ENCODE data around the gene WNK1.
A peak's percentile ranks its signal among the peaks of the same experiment; 100 is the strongest.
"Not testable (repeated sequence)": the region's sequence is repeated elsewhere in the genome, so short reads cannot be mapped to it uniquely, and the experiment has no call there.

The WNK1 gene

DNA sequence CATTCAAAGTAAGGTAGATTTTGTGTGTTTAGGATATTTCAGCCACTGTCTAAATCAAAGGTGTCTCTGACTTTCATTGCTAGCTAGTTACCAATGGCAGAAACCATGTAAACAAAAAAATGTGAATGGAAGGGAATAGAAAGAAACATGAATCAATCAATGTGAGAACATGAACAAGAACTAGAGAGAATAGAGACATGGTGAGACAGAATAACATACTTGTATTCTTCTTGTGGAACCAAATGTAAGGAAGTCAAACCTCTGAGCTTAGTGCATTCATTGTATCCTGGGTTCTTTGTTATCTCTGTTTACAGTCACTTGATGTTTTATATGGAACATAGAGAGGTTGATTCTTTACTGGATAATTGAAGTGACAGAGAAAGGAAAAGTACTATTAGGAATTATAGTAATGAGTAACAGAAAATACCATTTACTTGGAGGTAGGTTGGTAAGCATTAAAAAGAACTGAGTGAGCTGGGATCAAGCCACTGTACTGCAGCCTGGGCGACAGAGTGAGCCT, 2.6 kb upstream of the WNK1 start:
- no peak for DNase-seq

DNA sequence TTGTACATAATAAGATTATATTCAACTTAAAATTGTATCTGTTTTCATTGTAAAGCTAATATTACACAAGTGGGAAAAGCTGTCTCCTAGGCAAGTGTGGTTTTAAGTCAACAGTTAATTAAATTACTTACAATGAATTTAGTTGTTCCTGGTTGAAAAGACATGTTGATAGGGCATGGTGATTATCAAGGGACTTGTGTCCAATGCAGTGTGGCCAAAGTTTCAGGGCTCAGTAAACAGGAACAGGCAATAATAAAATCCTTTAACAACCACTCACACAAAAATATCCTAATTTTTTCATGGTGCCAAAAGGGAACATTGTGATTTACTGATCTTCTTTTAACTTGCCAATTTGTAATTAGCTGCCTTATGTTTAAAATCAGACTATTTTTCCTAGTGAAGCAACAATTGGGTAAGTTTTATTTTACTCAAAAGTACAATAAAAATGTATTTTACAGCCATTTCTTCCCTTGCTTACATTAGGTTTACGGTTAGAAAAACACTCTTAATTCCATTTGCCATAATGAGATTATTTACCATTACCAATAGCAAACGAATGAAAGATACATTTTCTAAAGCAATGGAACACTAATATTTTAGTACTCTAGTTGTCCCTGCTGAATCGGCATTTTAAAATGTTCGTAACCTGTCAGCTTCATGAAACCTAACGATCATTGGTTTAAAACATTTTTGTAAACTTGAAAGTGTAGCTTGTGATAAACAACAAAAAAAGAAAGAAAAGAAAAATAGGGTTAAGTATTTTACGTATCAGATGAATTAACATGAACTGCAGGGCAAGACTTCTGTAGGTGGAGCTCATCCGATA, 1.8 kb upstream of the WNK1 start:
- DNase-seq = no peak

DNA sequence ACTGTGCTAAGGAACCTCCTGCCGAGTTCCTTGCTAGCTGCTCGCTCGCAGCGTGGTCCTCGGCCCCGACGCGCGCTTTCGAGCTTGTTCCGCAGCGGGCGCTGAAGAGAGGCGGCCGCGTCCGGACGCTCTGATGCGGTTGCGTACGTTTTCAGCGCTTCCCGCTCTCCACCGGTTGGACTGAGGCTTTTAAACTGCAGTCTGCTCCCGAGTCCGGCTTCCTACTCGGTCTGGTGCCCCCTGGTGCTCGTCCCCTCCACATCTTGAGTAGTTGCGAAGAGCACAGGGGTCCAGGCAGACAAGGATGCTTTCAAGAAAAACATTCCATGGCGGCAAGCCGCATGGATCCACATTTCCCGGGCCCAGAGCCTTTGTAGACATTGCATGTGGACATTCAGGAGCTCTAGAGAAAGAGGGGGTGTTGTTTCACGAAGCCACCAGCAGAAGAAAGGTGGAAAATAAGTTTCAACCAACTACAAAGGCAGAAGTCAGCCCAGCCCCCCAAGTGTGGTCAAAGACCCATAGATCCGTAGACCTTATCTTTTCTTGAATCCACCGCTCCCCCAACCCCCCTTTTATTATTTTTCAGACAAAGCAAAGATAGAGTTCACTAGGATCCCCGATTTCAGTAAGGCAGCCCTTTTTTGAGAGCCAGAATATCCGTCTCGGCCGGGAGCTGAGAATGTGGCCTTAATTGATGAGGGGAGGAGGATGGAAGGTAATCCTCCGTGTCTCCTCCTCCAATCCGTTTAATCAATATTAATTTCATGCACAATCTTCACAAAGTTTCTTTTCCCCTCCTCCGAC, 984 bp upstream of the WNK1 start:
- peak; percentile 74 for DNase-seq

DNA sequence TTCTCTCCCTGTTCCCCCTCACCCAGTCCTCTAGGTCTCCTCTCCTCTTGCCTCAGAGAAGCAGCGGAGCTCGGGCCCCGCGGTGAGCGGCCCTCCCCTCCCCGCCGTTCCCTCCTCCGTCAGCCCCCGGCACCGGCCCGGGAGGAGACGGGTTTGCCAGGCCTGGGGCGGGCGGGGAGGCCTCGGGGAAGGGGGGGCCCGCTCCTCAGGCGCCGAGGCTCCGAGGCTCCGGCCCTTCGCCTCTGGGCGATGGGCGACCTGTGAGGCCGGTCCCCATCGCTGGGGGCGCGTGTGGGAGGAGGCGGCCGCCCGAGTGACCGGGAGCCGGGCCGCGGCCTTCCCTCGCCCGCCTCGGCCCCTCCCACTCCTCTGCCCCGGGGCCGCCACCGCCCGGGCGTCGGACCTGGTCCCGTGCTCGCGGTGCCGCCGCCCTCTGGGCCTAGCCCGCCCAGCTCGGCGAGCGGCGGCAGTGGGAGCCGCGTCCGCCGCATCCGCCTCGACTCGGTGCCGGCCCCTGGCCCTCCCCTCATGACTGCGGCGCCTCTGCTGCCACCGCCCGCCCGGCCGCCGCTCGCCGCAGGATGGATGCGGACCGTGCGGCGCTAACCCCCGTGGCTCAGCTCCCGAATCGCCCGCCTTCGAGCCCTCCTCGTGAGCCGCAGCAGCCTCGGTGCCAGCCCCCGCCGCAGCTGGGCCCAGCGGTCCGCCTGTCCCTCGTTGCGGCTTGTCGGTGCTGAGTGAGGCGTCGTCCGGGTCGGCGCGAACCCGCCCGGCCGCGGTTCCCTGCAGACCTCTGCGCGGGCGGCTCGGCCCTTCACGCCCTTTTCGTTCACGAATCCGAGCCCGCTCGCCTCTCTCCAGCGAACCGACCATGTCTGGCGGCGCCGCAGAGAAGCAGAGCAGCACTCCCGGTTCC, 574 bp downstream of the WNK1 start:
- peak; percentile 9 to 15 for DNase-seq

DNA sequence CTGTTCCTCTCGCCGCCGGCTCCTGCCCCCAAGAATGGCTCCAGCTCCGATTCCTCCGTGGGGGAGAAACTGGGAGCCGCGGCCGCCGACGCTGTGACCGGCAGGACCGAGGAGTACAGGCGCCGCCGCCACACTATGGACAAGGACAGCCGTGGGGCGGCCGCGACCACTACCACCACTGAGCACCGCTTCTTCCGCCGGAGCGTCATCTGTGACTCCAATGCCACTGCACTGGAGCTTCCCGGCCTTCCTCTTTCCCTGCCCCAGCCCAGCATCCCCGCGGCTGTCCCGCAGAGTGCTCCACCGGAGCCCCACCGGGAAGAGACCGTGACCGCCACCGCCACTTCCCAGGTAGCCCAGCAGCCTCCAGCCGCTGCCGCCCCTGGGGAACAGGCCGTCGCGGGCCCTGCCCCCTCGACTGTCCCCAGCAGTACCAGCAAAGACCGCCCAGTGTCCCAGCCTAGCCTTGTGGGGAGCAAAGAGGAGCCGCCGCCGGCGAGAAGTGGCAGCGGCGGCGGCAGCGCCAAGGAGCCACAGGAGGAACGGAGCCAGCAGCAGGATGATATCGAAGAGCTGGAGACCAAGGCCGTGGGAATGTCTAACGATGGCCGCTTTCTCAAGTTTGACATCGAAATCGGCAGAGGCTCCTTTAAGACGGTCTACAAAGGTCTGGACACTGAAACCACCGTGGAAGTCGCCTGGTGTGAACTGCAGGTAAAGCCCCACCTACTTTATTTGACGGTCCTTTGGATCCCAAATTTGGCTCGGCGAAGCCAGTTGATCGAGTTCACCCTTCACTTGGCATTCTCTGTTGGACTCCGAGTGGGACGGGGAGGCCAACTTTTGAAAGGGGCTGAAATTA, 1.5 kb downstream of the WNK1 start:
- DNase-seq = peak; percentile 15 to 22

DNA sequence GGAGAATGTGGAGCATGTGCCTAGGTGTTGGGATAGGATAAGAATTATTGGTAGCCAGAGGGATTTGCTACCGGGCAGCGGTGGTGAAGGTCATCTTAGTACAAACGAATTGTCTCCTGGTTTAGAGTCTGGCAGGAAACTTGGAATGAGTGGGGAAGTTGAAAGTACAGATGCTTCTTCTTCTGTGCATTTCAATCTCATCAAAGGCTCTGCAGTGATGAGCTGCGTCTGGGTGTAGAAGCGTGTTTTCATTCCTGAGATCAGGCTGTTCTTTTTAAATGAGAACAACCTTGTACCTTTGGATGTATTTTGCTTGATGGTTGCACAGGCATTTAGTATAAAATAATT, 2.1 kb downstream of the WNK1 start:
- DNase-seq = no peak

DNA sequence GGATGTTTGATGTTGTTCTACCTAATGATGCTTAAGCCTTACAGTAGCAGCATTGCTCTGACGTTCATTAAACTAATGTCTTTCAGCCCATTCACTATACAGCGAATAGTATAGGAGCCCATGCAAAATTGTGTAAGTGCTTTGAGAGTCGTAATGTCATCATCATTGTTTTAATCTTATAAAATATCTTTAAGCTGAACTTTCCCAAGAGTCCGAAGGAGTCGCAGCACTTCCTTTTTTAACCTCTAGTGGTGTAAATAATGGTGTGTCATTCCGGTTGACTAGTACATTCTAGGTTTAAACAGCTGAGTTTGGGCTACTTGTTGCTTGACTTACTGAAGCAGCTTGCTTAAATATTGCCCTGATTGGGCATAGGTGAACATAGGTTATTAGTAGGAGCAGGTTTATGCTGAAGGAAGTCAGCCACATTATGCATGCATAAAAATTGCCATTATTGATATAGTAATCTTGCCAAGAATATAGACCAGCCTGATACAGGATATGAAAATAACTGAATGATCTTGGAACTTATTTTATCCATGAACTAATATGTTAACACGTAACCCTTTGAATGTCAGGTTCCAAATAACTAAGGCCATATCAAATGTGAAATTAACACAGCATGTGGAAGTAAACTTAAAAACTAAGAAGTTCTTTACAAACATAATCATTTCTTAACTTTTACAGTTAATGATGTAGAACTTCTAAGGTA, 2.6 kb downstream of the WNK1 start:
- no peak for DNase-seq

DNA sequence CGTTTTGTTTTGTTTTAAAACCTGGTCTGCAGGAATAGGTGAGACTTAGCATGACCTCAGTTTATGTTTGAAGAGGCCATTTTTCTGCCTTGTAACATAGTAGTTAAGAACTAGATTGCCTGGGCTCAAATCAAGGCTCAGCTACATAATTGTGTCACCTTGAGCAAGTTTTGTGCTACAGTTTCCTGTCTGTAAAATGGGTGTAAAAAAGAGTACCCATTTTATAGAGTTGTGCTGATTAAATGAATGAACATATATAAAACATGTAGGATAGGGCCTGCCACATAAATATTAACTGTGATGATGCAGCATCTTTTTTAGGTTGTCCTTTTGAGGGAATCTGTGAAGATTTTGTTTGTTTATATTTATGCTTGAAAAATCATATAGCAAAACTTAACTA, 7.2 kb downstream of the WNK1 start:
- no peak for DNase-seq

DNA sequence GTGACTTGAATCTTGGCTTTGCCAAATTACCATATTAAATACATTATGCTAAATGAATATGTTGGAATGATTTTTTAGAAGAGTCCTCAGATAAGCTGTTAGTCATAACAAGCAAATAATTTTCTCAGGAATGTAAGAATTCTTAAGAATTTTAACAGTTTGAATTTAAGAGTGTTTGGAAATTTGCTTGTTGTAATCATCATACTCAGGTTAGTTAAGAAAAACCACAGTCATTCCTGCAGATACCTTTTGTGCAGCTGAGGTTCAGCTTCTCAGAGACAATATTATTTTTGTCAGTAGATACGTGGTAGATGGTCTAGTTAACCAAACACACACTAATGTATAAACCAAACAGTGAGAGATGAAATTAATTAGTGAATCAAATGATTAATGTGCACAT, 8.9 kb downstream of the WNK1 start:
- no peak for DNase-seq

DNA sequence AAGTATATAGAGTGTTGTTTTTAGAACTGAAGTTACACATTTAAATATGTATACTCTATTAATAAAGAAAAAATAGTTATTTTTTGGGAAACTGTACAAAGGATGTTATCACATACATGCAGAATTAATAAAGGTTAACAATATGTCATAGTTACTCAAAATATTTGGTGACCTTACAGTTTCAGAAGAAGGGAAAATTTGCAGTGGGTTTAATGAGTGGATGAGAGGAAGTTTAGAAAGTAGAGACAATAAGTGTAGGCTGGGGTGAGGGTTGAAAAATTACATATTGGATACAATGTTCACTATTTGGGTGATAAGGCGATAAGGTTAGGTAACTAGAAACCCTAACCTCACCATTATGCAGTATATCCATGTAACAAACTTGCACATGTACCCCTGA, 13.5 kb downstream of the WNK1 start:
- DNase-seq = no peak

DNA sequence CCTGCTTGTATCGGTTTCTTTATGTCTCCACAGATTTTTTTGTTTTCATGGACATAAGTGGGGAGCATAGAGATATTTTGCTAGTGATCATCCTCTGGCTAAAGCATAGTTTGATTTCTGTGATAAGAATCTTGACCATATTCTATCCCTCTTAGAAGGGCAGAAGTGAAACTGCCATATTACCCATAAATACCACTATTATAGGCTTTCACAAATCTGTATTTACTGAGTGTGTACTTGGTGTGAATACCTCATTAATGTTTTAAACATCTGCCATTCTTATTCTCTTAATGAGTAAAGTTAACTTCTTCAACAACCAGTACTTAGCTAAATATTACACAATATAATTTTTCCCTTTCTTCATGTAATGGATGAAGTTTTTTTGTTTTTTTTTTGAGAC, 16.1 kb downstream of the WNK1 start:
- no peak for DNase-seq

DNA sequence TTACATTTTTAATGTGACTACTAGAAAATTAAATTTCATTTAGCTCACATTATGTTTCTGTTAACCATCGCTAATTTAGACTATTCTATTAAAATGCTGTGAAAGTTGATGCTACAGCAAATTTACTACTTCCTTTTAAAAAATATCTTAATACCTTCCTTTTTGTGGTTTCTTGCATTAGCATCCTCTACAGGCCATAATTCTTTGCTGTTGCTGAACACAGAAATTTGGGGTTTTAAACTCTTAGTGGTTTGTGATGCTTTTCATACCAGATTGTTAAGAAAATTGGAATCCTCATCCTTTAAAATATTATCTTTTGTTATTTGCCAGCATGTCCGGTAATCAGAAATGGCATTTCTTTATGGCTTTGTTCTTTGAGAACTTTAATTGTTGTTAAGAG, 18.1 kb downstream of the WNK1 start:
- no peak for DNase-seq

DNA sequence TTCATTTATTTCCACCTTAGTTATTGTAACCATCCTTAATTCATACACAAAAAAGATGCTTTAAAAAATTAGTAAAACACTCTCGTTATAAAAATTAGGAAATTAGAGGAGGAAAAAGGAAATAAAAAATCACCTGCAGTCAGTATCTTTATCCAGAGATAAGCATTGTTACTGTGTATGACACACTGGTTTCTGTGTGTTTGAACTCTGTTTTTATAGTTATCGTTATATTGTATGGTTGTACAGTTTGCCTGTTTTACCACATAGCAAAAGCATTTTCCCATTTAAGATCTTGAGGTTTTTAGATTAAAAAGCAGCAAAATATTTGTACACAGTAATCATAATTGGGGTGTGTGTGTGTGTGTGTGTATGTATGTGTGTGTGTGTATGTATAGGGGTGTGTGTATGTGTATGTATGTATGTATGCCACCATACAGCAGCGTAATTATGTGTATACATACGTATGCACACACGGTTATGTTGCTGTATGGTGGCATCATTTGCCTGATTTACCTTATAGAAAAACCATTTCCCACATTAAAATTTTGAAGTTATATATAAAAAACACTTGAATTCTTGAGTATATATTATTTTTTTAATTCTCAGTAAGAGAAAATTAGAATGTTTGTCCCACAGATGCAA, 19.8 kb downstream of the WNK1 start:
- no peak for DNase-seq

DNA sequence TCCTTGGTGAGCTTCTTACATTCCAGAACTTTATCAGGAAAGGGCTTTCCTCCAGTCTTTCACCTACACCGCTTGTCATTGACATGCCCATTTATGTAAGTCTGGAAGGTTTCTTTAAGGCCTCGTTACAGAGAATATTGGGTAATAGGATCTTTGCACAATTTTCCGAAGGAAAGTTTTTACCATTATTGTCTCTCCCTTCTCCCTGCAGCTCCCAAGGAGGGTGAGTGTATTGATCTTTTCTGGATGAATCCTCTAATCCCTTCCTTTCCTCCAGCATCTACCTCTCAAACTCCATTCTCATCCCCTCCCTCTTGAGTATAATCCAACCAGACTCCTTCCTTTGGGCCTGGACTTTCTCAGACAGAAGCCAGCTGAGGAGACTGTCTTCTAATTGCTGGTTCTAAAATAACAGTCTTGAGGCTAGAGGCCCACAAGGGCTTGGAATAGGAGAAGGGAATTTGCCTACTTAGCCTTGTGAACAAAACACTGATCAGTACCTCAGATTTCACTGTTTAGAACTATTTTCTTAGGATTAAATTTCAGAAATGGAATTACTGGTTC, 21.8 kb downstream of the WNK1 start:
- DNase-seq = no peak

DNA sequence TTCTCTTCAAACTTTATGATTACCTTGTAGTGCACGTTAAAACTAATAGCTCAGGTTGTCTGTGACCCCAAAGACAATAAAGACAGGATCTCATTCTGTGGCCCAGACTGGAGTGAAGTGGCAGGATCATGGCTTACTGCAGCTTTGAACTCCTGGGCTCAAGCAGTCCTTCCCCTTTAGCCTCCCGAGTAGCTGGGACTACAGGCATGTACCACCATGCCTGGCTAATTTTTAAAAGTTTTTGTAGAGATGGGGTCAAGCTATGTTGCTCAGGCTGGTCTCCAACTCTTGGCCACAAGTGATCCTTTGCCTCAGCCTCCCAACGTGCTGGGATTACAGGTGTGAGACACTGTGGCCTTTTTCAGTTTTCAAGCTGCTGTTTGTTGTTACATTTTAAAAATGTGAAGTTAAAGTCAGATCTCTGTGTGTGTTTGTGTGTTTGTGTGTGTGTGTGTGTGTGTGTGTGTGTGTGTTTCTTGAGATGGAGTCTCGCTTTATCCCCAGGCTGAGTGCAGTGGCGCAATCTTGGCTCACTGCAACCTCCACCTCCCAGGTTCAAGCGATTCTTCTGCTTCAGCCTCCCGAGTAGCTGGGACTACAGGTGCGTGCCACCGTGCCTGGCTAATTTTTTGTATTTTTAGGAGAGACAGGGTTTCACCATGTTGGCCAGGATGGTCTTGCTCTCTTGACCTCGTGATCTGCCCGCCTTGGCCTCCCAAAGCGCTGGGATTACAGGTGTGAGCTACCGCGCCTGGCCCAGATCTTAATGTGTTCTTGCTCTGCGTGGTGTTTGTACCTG, 23.8 kb downstream of the WNK1 start:
- DNase-seq = not testable (repeated sequence)

DNA sequence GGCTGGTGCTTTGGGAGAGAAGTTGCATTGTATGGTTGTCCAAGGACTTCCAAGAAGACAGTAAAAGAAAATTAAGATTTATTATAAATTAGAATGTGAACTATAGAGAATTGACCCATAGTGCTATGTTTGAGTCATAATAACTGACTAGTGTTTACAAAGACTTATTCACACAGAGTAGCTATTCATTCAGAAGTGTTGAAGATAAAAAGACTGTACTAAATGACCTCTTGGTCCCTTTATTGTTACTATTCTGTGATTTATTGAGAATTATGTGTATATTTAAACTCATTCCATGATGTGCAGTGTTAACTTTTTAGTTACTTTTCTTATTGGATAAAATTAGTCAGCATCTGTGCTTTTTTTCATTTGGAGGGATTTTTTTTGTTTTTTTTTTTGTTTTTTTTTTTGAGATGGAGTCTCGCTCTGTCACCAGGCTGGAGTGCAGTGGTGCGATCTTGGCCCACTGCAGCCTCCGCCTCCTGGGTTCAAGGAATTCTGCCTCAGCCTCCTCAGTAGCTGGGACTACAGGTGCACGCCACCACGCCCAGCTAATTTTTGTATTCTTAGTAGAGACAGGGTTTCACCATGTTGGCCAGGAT, 24.5 kb downstream of the WNK1 start:
- DNase-seq = not testable (repeated sequence)

DNA sequence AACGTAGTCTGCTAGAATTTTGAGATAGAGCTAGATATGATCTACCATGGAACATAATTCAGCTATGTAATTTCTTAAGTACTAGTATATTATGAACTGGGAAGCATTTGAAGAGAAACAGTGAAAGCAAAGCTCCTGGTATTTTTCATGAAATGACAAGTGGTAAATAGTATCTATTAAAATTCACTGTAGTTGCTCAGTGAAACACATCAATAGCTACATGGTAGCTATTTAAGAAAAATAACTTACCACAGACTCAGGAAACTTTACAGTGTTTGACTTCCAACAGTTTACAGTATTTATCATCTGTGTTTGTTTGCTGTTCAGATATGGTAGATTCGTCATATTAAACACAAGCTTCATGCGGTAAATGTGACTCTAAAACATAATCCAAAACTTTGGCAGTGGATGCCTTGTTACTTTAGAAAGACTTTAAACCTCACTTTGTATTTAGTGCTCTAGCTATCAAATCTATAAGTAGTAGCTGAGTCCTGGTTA, 25.2 kb downstream of the WNK1 start:
- DNase-seq = no peak

DNA sequence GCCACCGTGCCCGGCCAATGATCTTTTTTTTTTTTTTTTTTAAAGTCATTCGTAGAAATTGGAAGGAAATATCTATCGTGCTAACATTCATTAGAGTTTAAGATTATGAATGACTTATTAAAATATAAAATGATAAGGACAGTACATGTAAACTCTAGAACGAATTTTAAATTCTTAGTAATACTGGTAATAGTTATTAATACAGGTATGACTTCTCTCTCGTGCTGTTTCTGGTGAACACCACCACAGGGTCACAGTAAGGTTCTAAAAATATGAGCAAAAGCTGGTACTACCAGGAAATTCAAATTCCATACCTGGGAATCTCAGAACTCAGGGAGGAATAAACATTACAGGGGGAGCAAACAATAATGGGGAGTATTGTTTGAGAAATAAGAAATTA, 26.2 kb downstream of the WNK1 start:
- no peak for DNase-seq

All from activated CD4-positive, alpha-beta T cell treated with anti-CD3 and anti-CD28 coated beads, Interleukin-2, amount 50 U/mL, for 4 hours (primary cell).